Subcutaneous abdominal adipose tissue (tissue), 5 donors: Measurements from ENCODE around the gene RBFOX2.

Source experiments
- H3K27ac ChIP-seq: one replicate; pipeline ENCODE4 v1.7.0; 2013; ENCODE audit warnings: low read depth, mild to moderate bottlenecking, inconsistent platforms, low read length, moderate library complexity
- H3K27me3 ChIP-seq, 5 donors: one replicate each; pipeline ENCODE4 v1.7.0; 2013; ENCODE audit warnings: low read length in 5 of 5, inconsistent platforms in 1 of 5; ENCODE audit not compliant: control insufficient read depth in 5 of 5, insufficient read depth in 4 of 5
- H3K36me3 ChIP-seq, 5 donors: one replicate each; pipeline ENCODE4 v1.7.0; 2013; ENCODE audit warnings: low read length in 5 of 5; ENCODE audit not compliant: control insufficient read depth in 5 of 5, insufficient read depth in 5 of 5
- H3K4me1 ChIP-seq, 5 donors: one replicate each; pipeline ENCODE4 v1.7.0; 2013; ENCODE audit warnings: low read length in 5 of 5, mild to moderate bottlenecking in 3 of 5, moderate library complexity in 1 of 5; ENCODE audit not compliant: control insufficient read depth in 5 of 5, insufficient read depth in 5 of 5
- H3K4me3 ChIP-seq, 5 donors: one replicate each; pipeline ENCODE4 v1.7.0; 2013; ENCODE audit warnings: low read length in 5 of 5, low read depth in 1 of 5
- H3K9ac ChIP-seq, 5 donors: one replicate each; pipeline ENCODE4 v1.7.0; 2013; ENCODE audit warnings: low read length in 5 of 5, mild to moderate bottlenecking in 4 of 5, moderate library complexity in 3 of 5
- H3K9me3 ChIP-seq, 5 donors: one replicate each; pipeline ENCODE4 v1.7.0; 2013; ENCODE audit warnings: low read length in 5 of 5; ENCODE audit not compliant: control insufficient read depth in 5 of 5
- donor health status: healthy.
- donor health status: healthy.
- donor health status: healthy.
- donor health status: healthy.
- donor health status: healthy.

The RBFOX2 gene

DNA sequence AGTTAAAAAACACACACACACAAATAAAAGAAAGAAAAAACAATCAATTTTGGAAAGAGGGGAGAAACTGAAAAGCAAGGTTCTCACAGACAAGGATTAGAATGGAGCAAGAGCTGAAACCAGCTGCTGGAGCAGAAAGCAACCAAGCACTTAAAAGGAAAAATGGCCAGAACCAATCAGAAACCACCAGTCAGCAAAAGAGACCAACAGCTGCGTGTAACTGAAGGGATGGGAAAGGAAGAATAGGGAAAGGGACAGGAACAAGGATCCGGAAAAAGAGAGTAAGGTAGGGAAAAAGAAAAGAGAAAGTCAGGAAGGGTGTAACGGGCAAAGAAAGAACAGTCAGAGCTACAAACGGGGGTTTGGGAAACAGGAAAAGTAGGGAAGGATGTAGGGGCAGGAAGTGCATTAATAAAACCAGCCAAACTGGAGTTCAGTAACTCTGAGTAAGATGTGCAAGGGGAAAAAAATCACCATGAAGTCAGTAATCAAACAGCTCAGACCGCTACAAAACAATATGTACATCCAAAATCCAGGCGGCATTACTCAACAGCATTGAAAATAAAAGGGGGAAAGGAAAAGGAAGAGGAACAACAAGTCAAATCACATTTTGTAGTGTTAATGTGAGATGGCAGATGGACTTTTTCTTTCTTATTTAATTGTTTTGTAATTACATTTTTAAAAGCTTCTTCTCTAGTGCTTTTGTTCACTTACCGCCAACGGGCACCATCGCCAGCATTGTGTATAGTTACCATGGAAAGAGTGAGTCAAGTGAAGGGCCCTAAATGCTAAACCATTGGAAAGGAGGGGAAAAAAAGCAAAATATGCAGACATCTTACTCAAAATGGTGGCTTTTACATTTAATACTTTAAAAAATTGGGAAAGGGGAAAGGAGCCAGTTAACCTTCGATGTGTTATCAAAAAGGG lies 261.7 kb downstream of the RBFOX2 start:
- Histone ChIP-seq H3K9ac (no peak overlapping the region), H3K9me3 (no peaks in the 10 kb centered on the region), H3K27ac (no peak overlapping the region), H3K4me1 (peaks cover 0 to 7% (median 0%) of the 10 kb centered on the region in 5 donors), H3K27me3 (no peaks in the 10 kb centered on the region), H3K36me3 (peaks cover 0 to 2% (median 0%) of the 10 kb centered on the region in 5 donors), H3K4me3 (peak overlapping the region in 1 of 5 donors; percentile 40)

DNA sequence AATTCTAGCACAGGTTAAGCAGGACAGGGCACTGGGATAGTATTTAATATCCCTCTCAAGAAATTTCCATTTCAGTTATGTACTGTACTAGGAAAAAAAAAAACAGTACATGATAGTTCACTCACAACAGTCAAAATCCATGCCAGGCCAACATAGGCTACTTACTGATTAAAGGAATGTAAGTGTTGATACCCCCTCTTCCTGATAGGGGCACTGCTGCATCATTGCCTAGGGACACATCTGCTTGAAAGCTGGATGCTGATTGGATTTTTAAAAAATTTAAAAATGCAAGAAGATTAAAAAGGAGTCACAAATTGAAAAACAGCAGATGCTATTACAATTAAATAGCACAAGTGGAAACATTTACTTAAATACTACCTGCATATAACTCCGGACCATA lies 267.6 kb downstream of the RBFOX2 start:
- Histone ChIP-seq H3K4me3 (no peak overlapping the region), H3K9me3 (no peaks in the 10 kb centered on the region), H3K36me3 (peaks cover 10 to 22% (median 12%) of the 10 kb centered on the region in 5 donors), H3K4me1 (peaks cover 0 to 7% (median 5%) of the 10 kb centered on the region in 5 donors), H3K27me3 (no peaks in the 10 kb centered on the region), H3K9ac (no peak overlapping the region), H3K27ac (no peak overlapping the region)

DNA sequence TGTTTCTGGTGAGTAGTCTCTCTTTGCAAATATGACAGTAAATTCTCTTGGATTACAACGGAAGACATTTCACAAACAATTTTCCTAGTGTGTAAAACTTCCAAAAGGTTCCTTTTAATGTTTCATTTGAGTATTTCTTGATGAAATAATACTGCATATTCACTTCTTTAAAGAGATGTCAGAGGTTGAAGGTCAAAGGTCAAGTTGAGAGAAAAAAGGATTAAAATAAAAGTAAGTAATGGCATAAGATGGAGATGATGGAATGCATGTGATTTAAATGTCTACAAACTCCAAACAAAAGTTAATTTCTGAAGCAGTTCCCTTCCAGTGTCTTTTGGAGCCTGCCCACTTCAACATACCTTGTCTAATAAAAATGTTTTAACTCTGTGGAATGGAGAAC lies 270.2 kb downstream of the RBFOX2 start:
- Histone ChIP-seq H3K27me3 (no peaks in the 10 kb centered on the region), H3K4me3 (no peak overlapping the region), H3K9ac (no peak overlapping the region), H3K4me1 (peaks cover 0 to 8% (median 6%) of the 10 kb centered on the region in 5 donors), H3K9me3 (no peaks in the 10 kb centered on the region), H3K27ac (no peak overlapping the region), H3K36me3 (peaks cover 10 to 22% (median 15%) of the 10 kb centered on the region in 5 donors)

DNA sequence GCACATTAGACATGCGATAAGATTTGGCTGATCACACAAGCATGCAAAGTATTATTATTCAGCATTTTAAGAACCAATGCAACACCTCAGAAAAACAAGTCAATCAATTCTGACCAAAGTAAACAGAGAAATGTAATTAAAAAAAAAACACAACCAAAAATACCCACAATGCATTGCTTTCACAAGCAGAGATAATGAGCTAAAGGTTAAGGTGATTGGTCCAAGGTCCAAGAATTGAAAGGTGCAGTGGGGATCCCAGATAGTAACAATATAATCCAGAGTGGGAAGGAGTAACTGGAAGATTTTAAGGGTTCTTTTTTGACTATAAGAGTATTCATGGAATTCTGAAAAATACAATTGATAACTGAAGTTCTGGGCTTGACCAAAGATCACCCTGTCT lies 271.9 kb downstream of the RBFOX2 start:
- no peaks in the 10 kb centered on the region for H3K9me3 ChIP-seq
- no peak overlapping the region for H3K9ac ChIP-seq
- no peaks in the 10 kb centered on the region for H3K27me3 ChIP-seq
- no peak overlapping the region for H3K4me3 ChIP-seq
- H3K27ac ChIP-seq: no peak overlapping the region
- peaks cover 0 to 20% (median 15%) of the 10 kb centered on the region in 5 donors for H3K4me1 ChIP-seq
- peaks cover 10 to 22% (median 15%) of the 10 kb centered on the region in 5 donors for H3K36me3 ChIP-seq

DNA sequence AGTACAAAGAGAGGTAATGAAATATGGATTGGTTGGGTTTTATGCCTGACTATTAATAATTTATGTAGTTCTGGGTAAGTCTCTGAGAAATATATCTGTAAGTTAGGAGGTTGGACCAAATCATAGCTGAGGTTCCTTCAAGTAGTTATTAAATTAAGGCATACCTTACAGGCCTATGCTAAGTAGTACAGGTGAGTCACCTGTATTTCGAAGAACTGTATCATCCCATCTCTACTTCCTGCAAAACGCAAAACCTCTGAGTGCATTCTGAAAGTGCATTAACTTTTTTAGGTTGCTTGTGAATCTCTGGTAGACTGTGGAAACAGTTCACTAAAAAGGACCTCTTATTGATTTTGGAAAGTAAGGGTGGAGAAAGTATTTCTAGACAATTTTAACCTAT lies 273.9 kb downstream of the RBFOX2 start:
- Histone ChIP-seq H3K27ac (no peak overlapping the region), H3K4me1 (peaks cover 0 to 20% (median 15%) of the 10 kb centered on the region in 5 donors), H3K4me3 (no peak overlapping the region), H3K36me3 (peaks cover 7 to 22% (median 11%) of the 10 kb centered on the region in 5 donors), H3K9ac (no peak overlapping the region), H3K9me3 (no peaks in the 10 kb centered on the region), H3K27me3 (no peaks in the 10 kb centered on the region)

DNA sequence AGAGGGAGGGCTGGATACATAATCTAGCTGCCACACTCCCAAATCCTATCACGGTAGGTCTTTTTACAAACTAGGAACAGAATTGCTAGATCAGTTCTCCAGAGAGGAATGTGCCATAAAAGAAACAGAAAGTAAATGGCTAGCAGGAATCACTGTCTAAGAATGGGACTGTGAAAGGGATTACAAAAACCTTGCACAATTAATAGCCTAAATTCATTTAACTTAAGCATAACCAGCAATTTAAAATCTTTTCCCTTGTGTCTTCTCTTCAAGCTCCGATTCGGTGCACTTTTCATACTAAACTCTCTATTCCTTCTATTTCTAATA lies 275.8 kb downstream of the RBFOX2 start:
- peaks cover 0 to 9% (median 0%) of the 10 kb centered on the region in 5 donors for H3K36me3 ChIP-seq
- H3K4me1 ChIP-seq: peaks cover 0 to 23% (median 15%) of the 10 kb centered on the region in 5 donors
- no peak overlapping the region for H3K4me3 ChIP-seq
- no peaks in the 10 kb centered on the region for H3K27me3 ChIP-seq
- H3K27ac ChIP-seq: no peak overlapping the region
- no peaks in the 10 kb centered on the region for H3K9me3 ChIP-seq
- H3K9ac ChIP-seq: peak overlapping the region in 4 of 5 donors; percentile 6 to 43 (median 28)

DNA sequence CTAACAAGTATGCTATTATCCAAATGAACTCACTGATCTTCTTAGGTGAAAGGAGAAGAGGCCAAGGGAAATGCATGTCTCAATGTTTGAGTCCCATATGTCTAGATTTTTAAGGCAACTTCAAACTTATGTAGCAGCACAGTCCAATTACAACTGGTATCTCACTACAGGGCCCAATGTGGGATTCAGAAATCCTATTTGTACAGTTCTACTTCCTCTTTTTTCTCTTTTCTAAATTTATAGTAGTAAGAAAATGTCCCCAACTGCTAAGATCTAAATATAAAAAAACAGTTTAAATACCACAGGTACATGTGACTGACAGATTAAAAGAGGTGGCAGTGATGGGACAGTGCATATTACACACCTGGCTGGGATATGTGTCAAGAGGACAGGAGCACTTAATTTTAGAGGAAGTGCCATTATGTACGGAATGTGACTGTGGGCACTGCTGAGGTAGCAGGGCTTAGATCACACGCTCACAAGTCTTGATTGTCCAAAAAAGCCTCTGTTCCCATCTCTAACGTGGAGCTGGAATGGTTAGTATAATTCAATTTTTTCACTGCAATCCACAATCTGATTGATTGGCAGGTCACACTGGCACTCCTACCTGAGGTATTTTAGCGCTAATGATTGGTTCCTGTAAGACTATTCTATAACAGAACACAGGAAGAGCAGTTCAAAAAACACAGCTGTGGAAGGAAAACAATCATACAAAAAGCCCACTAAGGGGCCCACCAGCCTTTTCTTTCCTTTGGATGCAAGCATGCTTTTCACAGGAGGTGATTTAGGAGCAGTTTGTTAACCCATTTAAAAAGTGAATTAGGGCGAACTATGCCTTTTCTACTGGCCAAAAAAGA lies 276.4 kb downstream of the RBFOX2 start:
- Histone ChIP-seq H3K9ac (peak overlapping the region in 4 of 5 donors; percentile 6 to 43 (median 28)), H3K36me3 (peaks cover 0 to 6% (median 0%) of the 10 kb centered on the region in 5 donors), H3K9me3 (no peaks in the 10 kb centered on the region), H3K27me3 (no peaks in the 10 kb centered on the region), H3K4me3 (no peak overlapping the region), H3K4me1 (peaks cover 0 to 23% (median 15%) of the 10 kb centered on the region in 5 donors), H3K27ac (no peak overlapping the region)

DNA sequence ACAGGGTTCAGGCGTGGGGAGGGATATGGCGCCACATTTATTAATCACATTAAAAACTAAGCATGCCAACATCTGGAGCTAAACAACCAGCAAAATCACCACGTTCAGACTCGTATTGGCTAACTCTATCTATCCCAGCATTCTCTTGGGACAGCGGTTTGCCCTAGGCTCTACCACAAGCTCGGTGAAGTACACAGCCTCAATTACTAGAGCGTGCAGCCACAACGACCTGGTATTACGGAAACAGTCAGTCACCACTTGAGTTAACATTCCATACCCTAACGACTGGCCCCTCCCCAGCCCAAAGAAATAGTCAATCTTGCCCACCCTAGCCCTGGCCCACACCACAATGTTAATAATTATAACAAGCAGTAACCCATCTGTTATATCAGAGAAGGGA lies 278.8 kb downstream of the RBFOX2 start:
- Histone ChIP-seq H3K36me3 (peaks cover 4 to 14% (median 10%) of the 10 kb centered on the region in 5 donors), H3K4me1 (peaks cover 2 to 31% (median 22%) of the 10 kb centered on the region in 5 donors), H3K4me3 (no peak overlapping the region), H3K9ac (no peak overlapping the region), H3K27ac (no peak overlapping the region), H3K27me3 (no peaks in the 10 kb centered on the region), H3K9me3 (no peaks in the 10 kb centered on the region)

DNA sequence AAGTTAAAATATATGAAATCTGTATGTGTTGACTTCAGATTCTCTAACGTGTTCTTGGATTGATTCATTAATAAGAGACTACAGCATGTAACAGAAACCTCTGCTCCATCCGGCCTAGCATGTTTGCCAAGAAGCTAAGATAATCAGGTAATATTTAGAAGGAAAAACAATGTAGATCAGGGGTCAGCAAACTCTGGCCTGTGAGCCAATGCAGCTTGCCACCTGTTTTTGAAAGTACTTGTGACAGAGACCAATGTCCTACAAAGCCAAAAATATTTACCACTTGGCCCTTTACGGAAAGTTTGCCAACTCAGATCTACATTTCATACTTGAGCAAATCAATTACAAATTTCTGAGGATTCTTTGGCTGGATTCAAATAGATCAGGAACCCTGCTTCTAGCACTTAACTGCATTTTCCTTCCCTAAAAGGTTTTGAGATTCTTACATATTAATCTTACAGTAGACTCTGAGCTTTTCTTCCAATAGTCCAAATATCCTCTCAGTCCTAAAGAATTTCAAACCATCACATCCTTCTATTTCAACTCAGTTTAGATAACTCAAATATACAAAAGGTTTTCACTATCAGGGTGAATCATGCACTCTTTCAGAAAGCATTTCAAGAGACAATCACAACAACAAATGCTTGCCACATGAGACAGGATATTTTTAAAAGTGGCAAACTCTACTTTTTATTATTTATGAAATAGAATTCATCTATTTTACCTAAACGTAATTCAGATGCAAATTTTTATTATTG lies 281.5 kb downstream of the RBFOX2 start:
- H3K9me3 ChIP-seq: no peaks in the 10 kb centered on the region
- H3K4me1 ChIP-seq: peaks cover 2 to 35% (median 27%) of the 10 kb centered on the region in 5 donors
- H3K27ac ChIP-seq: peak overlapping the region; percentile 5
- H3K4me3 ChIP-seq: no peak overlapping the region
- no peaks in the 10 kb centered on the region for H3K27me3 ChIP-seq
- no peak overlapping the region for H3K9ac ChIP-seq
- H3K36me3 ChIP-seq: peaks cover 6 to 21% (median 11%) of the 10 kb centered on the region in 5 donors
